HS-5 (cell line): ENCODE data around the gene DISP3.

Source experiments
- DNase-seq: peaks from one replicate; pipeline ENCODE4 v3.0.0-alpha.2; 2012; ENCODE audit warnings: low read depth

Gene DISP3

GRCh38 chr1:11461531-11462137 lies 17.3 kb upstream of the DISP3 start:
- DNase-seq, result no peak

- DNase-seq, result no peak
These were observed 16.6 kb upstream of the DISP3 start for GRCh38 chr1:11462224-11462923.

- DNase-seq, result no peak
These were observed 15.8 kb upstream of the DISP3 start for GRCh38 chr1:11463177-11463576.

GRCh38 chr1:11465307-11465706 lies 13.6 kb upstream of the DISP3 start:
- no peak for DNase-seq

- DNase-seq, result no peak
These were observed 12.5 kb upstream of the DISP3 start for GRCh38 chr1:11466416-11466815.

- DNase-seq, result no peak
These were observed 10.1 kb upstream of the DISP3 start for GRCh38 chr1:11468878-11469277.

- DNase-seq, result no peak
These were observed 8.0 kb upstream of the DISP3 start for GRCh38 chr1:11470912-11471311.

GRCh38 chr1:11471473-11471872 lies 7.5 kb upstream of the DISP3 start:
- no peak for DNase-seq

GRCh38 chr1:11472284-11472683 lies 6.7 kb upstream of the DISP3 start:
- DNase-seq, result no peak

GRCh38 chr1:11472741-11473140 lies 6.2 kb upstream of the DISP3 start:
- no peak for DNase-seq

- no peak for DNase-seq
These were observed 5.4 kb upstream of the DISP3 start for GRCh38 chr1:11473491-11474034.

- DNase-seq, result no peak
These were observed 4.1 kb upstream of the DISP3 start for GRCh38 chr1:11474826-11475225.

GRCh38 chr1:11475748-11476147 lies 3.2 kb upstream of the DISP3 start:
- no peak for DNase-seq

- no peak for DNase-seq
These were observed 522 bp downstream of the DISP3 start for GRCh38 chr1:11479375-11479979.

- no peak for DNase-seq
These were observed 2.1 kb downstream of the DISP3 start for GRCh38 chr1:11481019-11481418.

- DNase-seq, result no peak
These were observed 3.2 kb downstream of the DISP3 start for GRCh38 chr1:11482198-11482597.

GRCh38 chr1:11482701-11483479 lies 3.9 kb downstream of the DISP3 start:
- DNase-seq, result no peak

GRCh38 chr1:11483581-11484320 lies 4.8 kb downstream of the DISP3 start:
- no peak for DNase-seq

GRCh38 chr1:11484321-11484655 lies 5.3 kb downstream of the DISP3 start:
- DNase-seq, result no peak

GRCh38 chr1:11485191-11485590 lies 6.2 kb downstream of the DISP3 start:
- DNase-seq, result no peak

GRCh38 chr1:11486231-11487009 lies 7.5 kb downstream of the DISP3 start:
- no peak for DNase-seq
